Ascending aorta (tissue), 2 donors: ENCODE data around the gene PLA2G6. TPM values are rescaled to one million over a fixed set of nuclear protein-coding genes. Genes with fewer than 3 reads are reported as not detected.

Experiments
- DNase-seq, 2 donors: peaks; one replicate each; pipeline ENCODE4 v3.0.0-alpha.2; 2019; ENCODE audit warnings: low spot score in 2 of 2
- H3K27ac ChIP-seq, 2 donors: fragments of 200-600 bp; sonication (generic); one replicate each; pipeline ENCODE4 v1.5.1; 2016 to 2017; ENCODE audit warnings: mild to moderate bottlenecking in 1 of 2
- H3K27me3 ChIP-seq: fragments of 200-600 bp; sonication (generic); one replicate; pipeline ENCODE4 v1.5.1; 2017
- H3K36me3 ChIP-seq, 2 donors: fragments of 200-600 bp; sonication (generic); one replicate each; pipeline ENCODE4 v1.5.1; 2016
- H3K4me1 ChIP-seq, 2 donors: fragments of 200-600 bp; sonication (generic); one replicate each; pipeline ENCODE4 v1.5.1; 2016 to 2017; ENCODE audit warnings: mild to moderate bottlenecking in 1 of 2
- H3K4me3 ChIP-seq, 2 donors: fragments of 200-600 bp; sonication (generic); one replicate each; pipeline ENCODE4 v1.5.1; 2016 to 2017; ENCODE audit warnings: mild to moderate bottlenecking in 1 of 2
- H3K9me3 ChIP-seq, 2 donors: fragments of 200-600 bp; sonication (generic); one replicate each; pipeline ENCODE4 v1.5.1; 2016
- intact Hi-C: fragments of 100-400 bp; cut with DNase I; formaldehyde crosslinking; loops from one replicate; pipeline ENCODE4 v1.15.1; 2023
- total RNA-seq: library from RNA; depleted of rRNA; stranded (reverse); fragments of >200 nt; gene quantifications from one replicate; pipeline ENCODE4 v1.1.0, GENCODE V29; 2016
- TF ChIP-seq, protein P1 (sequence below), 3 experiments: fragments of 200-600 bp in 2 of 3; fragments of 450-650 bp in 1 of 3; sonication (generic) in 2 of 3; IDR thresholded peaks; one replicate each; pipeline ENCODE4 v1.5.1; 2016 to 2019; ENCODE audit warnings: antibody characterized with exemption in 3 of 3, mild to moderate bottlenecking in 1 of 3, moderate library complexity in 1 of 3

PLA2G6 gene
- total RNA-seq, 1 donor from 2014 or later = 79.5 TPM

DNA sequence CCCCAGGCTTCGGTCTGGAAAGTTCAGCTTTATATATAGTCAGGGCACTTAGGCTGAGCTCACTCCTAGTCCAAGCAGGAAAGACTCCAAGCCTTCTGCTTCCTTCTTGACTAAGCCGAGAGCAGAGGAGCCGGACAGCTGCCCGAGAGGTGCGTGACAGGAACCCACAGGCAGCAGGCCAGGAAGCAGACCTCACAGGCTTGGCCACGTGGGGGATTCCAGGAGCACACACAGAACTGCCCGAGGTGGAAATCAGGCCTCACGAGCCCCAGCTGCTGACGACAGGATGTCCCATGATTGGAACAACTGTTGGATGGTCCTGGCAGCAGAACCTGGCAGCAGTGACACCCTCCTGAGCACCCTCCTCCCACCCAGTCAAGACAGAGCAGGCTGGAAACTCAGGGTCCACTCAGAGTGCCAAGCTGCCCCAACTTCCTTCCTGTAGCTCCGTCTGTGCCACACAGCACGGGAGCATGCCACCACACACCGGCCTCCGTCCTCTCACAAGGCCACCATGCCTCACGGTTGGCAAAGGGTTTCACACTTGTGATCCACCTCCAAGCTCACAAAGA, 5.4 kb downstream of the PLA2G6 start:
- peak; percentile 59 to 84 for DNase-seq

DNA sequence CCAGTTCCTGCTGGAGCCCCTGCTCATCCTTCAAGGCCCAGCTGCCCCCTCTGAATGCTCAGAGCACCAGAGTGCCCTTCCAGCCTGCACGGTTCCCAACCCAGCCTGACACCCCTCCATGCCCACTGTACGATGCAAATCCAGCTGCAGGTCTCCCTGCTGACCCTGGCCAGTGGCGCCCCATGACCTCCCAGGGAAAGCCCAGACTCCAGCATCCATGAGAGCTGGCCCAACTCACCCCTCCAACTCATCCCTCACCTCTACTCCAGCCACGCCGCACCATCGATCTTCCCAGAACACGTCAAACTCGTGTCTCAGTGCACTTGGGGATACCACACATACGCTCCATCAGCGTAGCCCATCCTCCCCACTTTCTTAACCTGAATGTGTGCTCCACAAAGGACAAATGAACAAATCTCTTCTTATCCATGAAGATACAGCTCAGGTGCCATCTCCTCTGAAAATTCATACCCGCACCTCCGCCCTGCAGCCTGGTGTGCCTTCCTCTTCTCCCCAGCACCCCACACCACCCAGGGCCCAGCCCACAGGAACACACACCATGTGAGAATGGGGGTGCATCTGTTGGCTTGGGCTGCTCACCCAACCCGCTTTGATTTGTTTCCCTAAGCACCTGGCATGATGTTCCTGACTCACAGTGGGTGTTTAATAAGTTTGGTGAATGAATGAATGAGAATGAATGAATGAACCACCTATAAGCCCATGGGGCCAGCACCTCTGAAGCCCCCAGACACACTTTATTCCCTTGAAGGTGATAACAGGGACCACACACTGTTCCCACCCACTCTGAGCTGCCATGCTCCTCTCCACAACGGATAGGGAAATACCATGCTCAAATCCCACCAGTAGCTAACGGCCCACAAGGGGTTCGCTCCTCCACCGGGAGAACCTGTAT, 6.2 kb downstream of the PLA2G6 start:
- DNase-seq = no peak
- intact Hi-C loops = no loop called here
- no peaks in the 10 kb centered on the region for H3K9me3 ChIP-seq
- H3K4me1 ChIP-seq = peaks cover 8 to 24% of the 10 kb centered on the region in 2 donors
- H3K4me3 ChIP-seq = no peak overlapping the region
- TF ChIP-seq, protein P1, sequence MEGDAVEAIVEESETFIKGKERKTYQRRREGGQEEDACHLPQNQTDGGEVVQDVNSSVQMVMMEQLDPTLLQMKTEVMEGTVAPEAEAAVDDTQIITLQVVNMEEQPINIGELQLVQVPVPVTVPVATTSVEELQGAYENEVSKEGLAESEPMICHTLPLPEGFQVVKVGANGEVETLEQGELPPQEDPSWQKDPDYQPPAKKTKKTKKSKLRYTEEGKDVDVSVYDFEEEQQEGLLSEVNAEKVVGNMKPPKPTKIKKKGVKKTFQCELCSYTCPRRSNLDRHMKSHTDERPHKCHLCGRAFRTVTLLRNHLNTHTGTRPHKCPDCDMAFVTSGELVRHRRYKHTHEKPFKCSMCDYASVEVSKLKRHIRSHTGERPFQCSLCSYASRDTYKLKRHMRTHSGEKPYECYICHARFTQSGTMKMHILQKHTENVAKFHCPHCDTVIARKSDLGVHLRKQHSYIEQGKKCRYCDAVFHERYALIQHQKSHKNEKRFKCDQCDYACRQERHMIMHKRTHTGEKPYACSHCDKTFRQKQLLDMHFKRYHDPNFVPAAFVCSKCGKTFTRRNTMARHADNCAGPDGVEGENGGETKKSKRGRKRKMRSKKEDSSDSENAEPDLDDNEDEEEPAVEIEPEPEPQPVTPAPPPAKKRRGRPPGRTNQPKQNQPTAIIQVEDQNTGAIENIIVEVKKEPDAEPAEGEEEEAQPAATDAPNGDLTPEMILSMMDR (IDR thresholded peaks at IDR 0.05) = no peak
- no peaks in the 10 kb centered on the region for H3K36me3 ChIP-seq
- H3K27ac ChIP-seq = peak overlapping the region in 1 of 2 donors; percentile 46
- no peaks in the 10 kb centered on the region for H3K27me3 ChIP-seq

More for the DNA sequence above, 5.4 kb downstream of the PLA2G6 start:
- Histone ChIP-seq H3K36me3 (no peaks in the 10 kb centered on the region), H3K27ac (peak overlapping the region; percentile 38 to 46), H3K4me1 (peaks cover 11 to 32% of the 10 kb centered on the region in 2 donors), H3K4me3 (no peak overlapping the region), H3K9me3 (no peaks in the 10 kb centered on the region), H3K27me3 (no peaks in the 10 kb centered on the region)
- intact Hi-C loops = no loop called here
- TF ChIP-seq, protein P1 (IDR thresholded peaks at IDR 0.05) = no peak

- no peak for DNase-seq
- Histone ChIP-seq H3K27ac (no peak overlapping the region), H3K9me3 (no peaks in the 10 kb centered on the region), H3K27me3 (no peaks in the 10 kb centered on the region), H3K36me3 (no peaks in the 10 kb centered on the region), H3K4me3 (no peak overlapping the region), H3K4me1 (peaks cover 8 to 24% of the 10 kb centered on the region in 2 donors)
- intact Hi-C loops = no loop called here
- TF ChIP-seq, protein P1 (IDR thresholded peaks at IDR 0.05) = no peak
Measured at GRCh38 chr22:38174626-38175025, 7.0 kb downstream of the PLA2G6 start.

GRCh38 chr22:38173641-38173906, 8.1 kb downstream of the PLA2G6 start:
- Histone ChIP-seq H3K9me3 (no peaks in the 10 kb centered on the region), H3K27me3 (no peaks in the 10 kb centered on the region), H3K27ac (no peak overlapping the region), H3K4me3 (no peak overlapping the region), H3K4me1 (peaks cover 8 to 24% of the 10 kb centered on the region in 2 donors), H3K36me3 (no peaks in the 10 kb centered on the region)
- TF ChIP-seq, protein P1 (IDR thresholded peaks at IDR 0.05) = no peak
- DNase-seq = no peak
- intact Hi-C loops = no loop called here

DNA sequence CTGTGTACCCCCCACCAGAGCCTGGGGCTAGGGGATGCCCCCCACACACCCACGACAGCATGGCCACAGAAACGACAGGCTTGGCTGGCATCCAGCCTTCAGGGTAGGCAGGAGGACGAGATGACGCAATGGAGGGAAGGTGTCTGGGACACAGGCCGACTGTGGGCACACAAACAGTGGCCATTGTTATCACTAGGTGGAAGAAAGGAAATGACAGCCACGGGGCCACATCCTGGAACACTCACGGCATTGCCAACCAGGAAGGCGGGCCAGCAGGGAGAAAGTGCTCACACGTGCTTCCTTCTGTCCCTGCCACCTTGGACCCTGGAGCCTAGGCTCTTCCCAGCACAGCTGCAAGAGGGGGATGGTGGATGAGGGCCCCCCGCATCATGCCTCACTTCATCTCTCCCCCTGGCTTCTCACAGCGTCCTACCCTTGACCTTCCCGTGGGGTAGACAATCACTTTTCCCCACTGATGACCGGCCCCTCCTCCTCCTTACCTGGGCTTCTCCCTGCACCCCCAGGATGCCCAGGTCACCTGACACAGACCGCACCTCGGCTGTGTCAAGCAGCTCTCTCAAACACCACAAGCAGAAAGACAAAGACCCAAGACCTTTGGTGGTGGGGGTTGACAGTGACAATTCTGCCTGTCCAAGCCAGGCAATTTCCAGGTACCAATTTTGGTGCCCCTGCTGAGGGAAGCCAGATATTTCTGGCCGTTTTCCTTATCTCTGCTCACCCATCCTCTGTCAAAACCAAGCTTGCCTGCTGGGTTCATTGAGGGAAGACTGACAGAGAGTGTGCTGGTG, 8.6 kb downstream of the PLA2G6 start:
- H3K4me3 ChIP-seq = no peak overlapping the region
- H3K4me1 ChIP-seq = peaks cover 12 to 25% of the 10 kb centered on the region in 2 donors
- H3K36me3 ChIP-seq = no peaks in the 10 kb centered on the region
- no peaks in the 10 kb centered on the region for H3K9me3 ChIP-seq
- intact Hi-C loops = no loop called here
- no peaks in the 10 kb centered on the region for H3K27me3 ChIP-seq
- DNase-seq = peak; percentile 31 to 76
- H3K27ac ChIP-seq = no peak overlapping the region
- TF ChIP-seq, protein P1 (IDR thresholded peaks at IDR 0.05) = no peak
